ENCODE measurements around the gene RELN.

The RELN gene

GRCh38 chr7:103686763-103687162 lies 302.7 kb downstream of the RELN start:
- DNase-seq (ENCODE audit: low read depth in 2 of 2): no peak

GRCh38 chr7:103686064-103686463 lies 303.4 kb downstream of the RELN start:
- no peak for DNase-seq (ENCODE audit: low read depth in 2 of 2)

- DNase-seq (ENCODE audit: low read depth in 2 of 2): no peak
Measured at GRCh38 chr7:103685646-103686045, 303.8 kb downstream of the RELN start.

GRCh38 chr7:103683348-103683747 lies 306.1 kb downstream of the RELN start:
- DNase-seq (ENCODE audit: low read depth in 2 of 2): no peak

GRCh38 chr7:103680161-103681144 lies 309.0 kb downstream of the RELN start:
- no peak for DNase-seq (ENCODE audit: low read depth in 2 of 2)

GRCh38 chr7:103679151-103680132 lies 310.0 kb downstream of the RELN start:
- no peak for DNase-seq (ENCODE audit: low read depth in 2 of 2)

GRCh38 chr7:103668279-103668941 lies 321.0 kb downstream of the RELN start:
- DNase-seq (ENCODE audit: low read depth in 2 of 2): no peak

- DNase-seq (ENCODE audit: low read depth in 2 of 2): no peak
Measured at GRCh38 chr7:103666326-103666725, 323.1 kb downstream of the RELN start.

GRCh38 chr7:103664577-103664976 lies 324.9 kb downstream of the RELN start:
- no peak for DNase-seq (ENCODE audit: low read depth in 2 of 2)

- no peak for DNase-seq (ENCODE audit: low read depth in 2 of 2)
Measured at GRCh38 chr7:103660455-103661371, 328.7 kb downstream of the RELN start.

GRCh38 chr7:103658055-103659005 lies 331.1 kb downstream of the RELN start:
- DNase-seq (ENCODE audit: low read depth in 2 of 2): no peak

GRCh38 chr7:103657474-103657894 lies 332.0 kb downstream of the RELN start:
- DNase-seq (ENCODE audit: low read depth in 2 of 2): no peak

- DNase-seq (ENCODE audit: low read depth in 2 of 2): no peak
Measured at GRCh38 chr7:103656221-103656620, 333.2 kb downstream of the RELN start.

GRCh38 chr7:103651593-103652377 lies 337.7 kb downstream of the RELN start:
- DNase-seq (ENCODE audit: low read depth in 2 of 2): no peak

- DNase-seq (ENCODE audit: low read depth in 2 of 2): no peak
Measured at GRCh38 chr7:103649052-103649451, 340.4 kb downstream of the RELN start.

GRCh38 chr7:103648135-103648534 lies 341.3 kb downstream of the RELN start:
- DNase-seq (ENCODE audit: low read depth in 2 of 2): no peak

- DNase-seq (ENCODE audit: low read depth in 2 of 2): no peak
Measured at GRCh38 chr7:103644319-103644718, 345.1 kb downstream of the RELN start.

GRCh38 chr7:103640031-103640779 lies 349.3 kb downstream of the RELN start:
- no peak for DNase-seq (ENCODE audit: low read depth in 2 of 2)

Measured in stimulated activated CD8-positive, alpha-beta memory T cell treated with anti-CD3 and anti-CD28 coated beads, Interleukin-2, amount 100 ng/mL, for 1 hour (primary cell).